Measurements from ENCODE around the gene ARPC5L. TPM values are rescaled to one million over a fixed set of nuclear protein-coding genes. Genes with fewer than 3 reads are reported as not detected.

Gene ARPC5L
- total and polyA plus RNA-seq, 2 of the 8 experiments (the other 6 are each of a cell fraction or from before 2014, with no cell fraction given): 34.1 to 50.6 TPM

DNA sequence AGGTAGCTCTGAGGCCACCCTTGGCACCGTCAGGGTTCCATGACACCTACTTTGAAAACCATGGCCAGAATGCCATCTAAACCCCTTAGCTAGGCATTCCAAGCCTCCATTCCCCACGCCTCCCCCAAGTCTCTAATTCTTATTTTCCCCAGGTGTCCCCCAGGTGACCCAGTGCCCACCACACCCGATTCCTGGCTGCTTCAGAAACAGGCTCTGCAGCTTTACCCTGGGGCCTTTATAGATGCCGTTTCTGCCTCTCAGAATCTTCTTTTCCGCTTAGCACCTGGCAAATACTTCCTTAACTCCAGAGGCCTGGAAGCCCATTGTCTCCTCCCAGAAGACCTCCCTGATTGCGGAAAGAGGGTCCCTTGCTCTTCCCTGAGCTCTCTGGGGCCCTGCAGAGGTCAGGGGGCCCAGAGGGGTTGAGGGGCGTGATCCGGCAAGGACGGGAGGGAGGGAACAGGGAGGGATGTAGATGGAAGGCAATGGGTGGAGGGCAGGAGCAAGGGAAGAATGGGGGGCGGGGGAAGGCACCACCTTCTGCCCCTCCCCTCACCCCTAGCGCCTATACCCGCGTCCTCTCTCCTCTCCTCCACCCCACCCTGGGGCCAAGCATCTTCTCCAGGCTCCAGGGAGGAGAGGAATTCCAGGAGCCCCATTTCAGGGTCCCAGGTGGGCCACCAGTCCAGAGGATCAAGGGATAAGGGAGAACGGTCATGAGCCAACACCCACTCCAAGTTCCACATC is 20.7 kb upstream of the ARPC5L start:
- CTCF ChIA-PET (ENCODE audit: partially characterized antibody): interaction anchor here (0.6 to 65.2 kb wide), 20 partner anchors 9 to 689 kb away, joined by 3 to 1529 read pairs (median 4); partner anchors contain the start of genes ARPC5L, NR6A1, OLFML2A and RPL35
- H4K5ac ChIP-seq (ENCODE audit: insufficient read length, low read depth, low read length): no peak overlapping the region
- H4K91ac ChIP-seq (replicated peaks; ENCODE audit: insufficient read length, low read length): peak overlapping the region; percentile 25
- POLR2A ChIA-PET (ENCODE audit: partially characterized antibody): interaction anchor here (0.8 to 6.4 kb wide), 9 partner anchors 12 to 67 kb away, joined by 3 to 29 read pairs (median 4); partner anchors contain the start of genes ARPC5L, OLFML2A and RPL35
- no peak overlapping the region for H3K27ac ChIP-seq (ENCODE audit: low read depth, low read length)
- FAIRE-seq: no peak
- H3K9me3 ChIP-seq (ENCODE audit: insufficient read depth in 2 of 2, low read depth in 1 of 2, low read length in 1 of 2): no peaks in the 10 kb centered on the region
- H2BK20ac ChIP-seq (ENCODE audit: low read length): no peak overlapping the region
- H3K79me1 ChIP-seq (ENCODE audit: low read depth, low read length): no peaks in the 10 kb centered on the region
- DNase-seq (ENCODE audit: low read depth in 1 of 2, low spot score in 2 of 2): no peak
- no peak overlapping the region for H3K4me2 ChIP-seq (ENCODE audit: insufficient read depth in 1 of 2, low read depth in 2 of 2, low read length in 2 of 2)
- H3K9ac ChIP-seq (replicated peaks in 1 of 4; ENCODE audit: extremely low read depth in 1 of 4, low read depth in 3 of 4, low read length in 3 of 4): no peak overlapping the region
- no peak for TF ChIP-seq POU5F1 (IDR thresholded peaks at IDR 0.05; ENCODE audit: low read depth, low read length)
- TF ChIP-seq TEAD4 (IDR thresholded peaks at IDR 0.05; ENCODE audit: low read depth, low read length): no peak
- no peak for TF ChIP-seq SUZ12 (IDR thresholded peaks at IDR 0.05; ENCODE audit: low read length)
- no peak for TF ChIP-seq SAP30 (IDR thresholded peaks at IDR 0.05; ENCODE audit: insufficient read depth, insufficient replicate concordance, low read length)
- TF ChIP-seq, protein P1, sequence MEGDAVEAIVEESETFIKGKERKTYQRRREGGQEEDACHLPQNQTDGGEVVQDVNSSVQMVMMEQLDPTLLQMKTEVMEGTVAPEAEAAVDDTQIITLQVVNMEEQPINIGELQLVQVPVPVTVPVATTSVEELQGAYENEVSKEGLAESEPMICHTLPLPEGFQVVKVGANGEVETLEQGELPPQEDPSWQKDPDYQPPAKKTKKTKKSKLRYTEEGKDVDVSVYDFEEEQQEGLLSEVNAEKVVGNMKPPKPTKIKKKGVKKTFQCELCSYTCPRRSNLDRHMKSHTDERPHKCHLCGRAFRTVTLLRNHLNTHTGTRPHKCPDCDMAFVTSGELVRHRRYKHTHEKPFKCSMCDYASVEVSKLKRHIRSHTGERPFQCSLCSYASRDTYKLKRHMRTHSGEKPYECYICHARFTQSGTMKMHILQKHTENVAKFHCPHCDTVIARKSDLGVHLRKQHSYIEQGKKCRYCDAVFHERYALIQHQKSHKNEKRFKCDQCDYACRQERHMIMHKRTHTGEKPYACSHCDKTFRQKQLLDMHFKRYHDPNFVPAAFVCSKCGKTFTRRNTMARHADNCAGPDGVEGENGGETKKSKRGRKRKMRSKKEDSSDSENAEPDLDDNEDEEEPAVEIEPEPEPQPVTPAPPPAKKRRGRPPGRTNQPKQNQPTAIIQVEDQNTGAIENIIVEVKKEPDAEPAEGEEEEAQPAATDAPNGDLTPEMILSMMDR (IDR thresholded peaks at IDR 0.05; ENCODE audit: control extremely low read depth in 1 of 3, insufficient read depth in 1 of 3, low read depth in 1 of 3, low read length in 3 of 3): no peak
- TF ChIP-seq HDAC6 (IDR thresholded peaks at IDR 0.05; ENCODE audit: low read depth, low read length): no peak
- H3K36me3 ChIP-seq (ENCODE audit: control insufficient read depth in 2 of 4, insufficient read depth in 4 of 4, low read length in 3 of 4): no peaks in the 10 kb centered on the region
- no peak overlapping the region for H3K4me3 ChIP-seq (ENCODE audit: extremely low read depth in 1 of 4, insufficient read depth in 2 of 4, low read depth in 3 of 4, low read length in 4 of 4)
- H3K56ac ChIP-seq (replicated peaks; ENCODE audit: insufficient read length, low read depth, low read length): no peak overlapping the region
- no peak overlapping the region for H3K4ac ChIP-seq (replicated peaks; ENCODE audit: insufficient read length, low read depth, low read length)
- no peak overlapping the region for H3K23ac ChIP-seq (ENCODE audit: insufficient read length)
- no peak overlapping the region for H3K14ac ChIP-seq (ENCODE audit: insufficient read length)
- peak overlapping the region; percentile 16; the same call in 1 of the 2 replicates for H2BK15ac ChIP-seq (ENCODE audit: low read length)
- no peaks in the 10 kb centered on the region for H3K27me3 ChIP-seq (replicated peaks in 1 of 4; ENCODE audit: control insufficient read depth in 3 of 4, extremely low read depth in 1 of 4, insufficient read depth in 3 of 4, low read length in 3 of 4)
- WGBS, 2 experiments (ENCODE audit: extremely low coverage in 1 of 2, insufficient coverage in 1 of 2, insufficient read length in 1 of 2, insufficient replicate concordance in 2 of 2, low coverage in 1 of 2, low lambda C conversion rate in 2 of 2, missing lambda C conversion rate in 1 of 2): 83% methylated on average over 12 of the region's 14 CpGs; no CpG with 5 or more reads in 1 of the 2 experiments
- H2AK5ac ChIP-seq (ENCODE audit: low read depth, low read length): no peak overlapping the region
- no peak overlapping the region for H2BK5ac ChIP-seq (ENCODE audit: low read depth, low read length)
- no peak overlapping the region for H4K8ac ChIP-seq (ENCODE audit: extremely low read depth, insufficient read depth, low read length)
- H2BK120ac ChIP-seq (replicated peaks; ENCODE audit: low read depth, low read length): no peak overlapping the region
- H2BK12ac ChIP-seq (ENCODE audit: low read depth, low read length): no peak overlapping the region
- peaks cover 0 to 14% (median 3%) of the 10 kb centered on the region in 4 experiments; a peak in 4 of 7 replicates for H3K4me1 ChIP-seq (replicated peaks in 1 of 4; ENCODE audit: control insufficient read depth in 3 of 4, insufficient read depth in 4 of 4, low read length in 3 of 4)
- H3K18ac ChIP-seq (ENCODE audit: extremely low read depth, low read length): no peak overlapping the region; the same call in 1 of the 2 replicates
- H4K20me1 ChIP-seq (replicated peaks in 1 of 2; ENCODE audit: control insufficient read depth in 1 of 2, insufficient read depth in 2 of 2, low read length in 2 of 2): no peaks in the 10 kb centered on the region
- no peaks in the 10 kb centered on the region for H3K79me2 ChIP-seq (ENCODE audit: control insufficient read depth in 1 of 2, insufficient read depth in 2 of 2, low read length in 2 of 2)
- H2AFZ ChIP-seq (ENCODE audit: low read length): 0 out of 2 replicates have a peak overlapping the region, but pooled peaks have one; percentile 12
- no peaks in the 10 kb centered on the region for H3K23me2 ChIP-seq (ENCODE audit: low read depth, low read length)

Data from H1 (cell line).